NB4 (cell line): ENCODE results near the gene CHST11.

Source experiments
- POLR2A ChIP-seq: IDR thresholded peaks from 2 replicates; pipeline ENCODE4 v1.6.1; 2011; ENCODE audit warnings: mild to moderate bottlenecking; ENCODE audit not compliant: insufficient read length; ENCODE audit errors: extremely low read depth
- TF ChIP-seq, protein P1 (sequence below): IDR thresholded peaks from one replicate; pipeline ENCODE4 v1.5.1; 2012; ENCODE audit warnings: low read depth, low read length

DNA sequence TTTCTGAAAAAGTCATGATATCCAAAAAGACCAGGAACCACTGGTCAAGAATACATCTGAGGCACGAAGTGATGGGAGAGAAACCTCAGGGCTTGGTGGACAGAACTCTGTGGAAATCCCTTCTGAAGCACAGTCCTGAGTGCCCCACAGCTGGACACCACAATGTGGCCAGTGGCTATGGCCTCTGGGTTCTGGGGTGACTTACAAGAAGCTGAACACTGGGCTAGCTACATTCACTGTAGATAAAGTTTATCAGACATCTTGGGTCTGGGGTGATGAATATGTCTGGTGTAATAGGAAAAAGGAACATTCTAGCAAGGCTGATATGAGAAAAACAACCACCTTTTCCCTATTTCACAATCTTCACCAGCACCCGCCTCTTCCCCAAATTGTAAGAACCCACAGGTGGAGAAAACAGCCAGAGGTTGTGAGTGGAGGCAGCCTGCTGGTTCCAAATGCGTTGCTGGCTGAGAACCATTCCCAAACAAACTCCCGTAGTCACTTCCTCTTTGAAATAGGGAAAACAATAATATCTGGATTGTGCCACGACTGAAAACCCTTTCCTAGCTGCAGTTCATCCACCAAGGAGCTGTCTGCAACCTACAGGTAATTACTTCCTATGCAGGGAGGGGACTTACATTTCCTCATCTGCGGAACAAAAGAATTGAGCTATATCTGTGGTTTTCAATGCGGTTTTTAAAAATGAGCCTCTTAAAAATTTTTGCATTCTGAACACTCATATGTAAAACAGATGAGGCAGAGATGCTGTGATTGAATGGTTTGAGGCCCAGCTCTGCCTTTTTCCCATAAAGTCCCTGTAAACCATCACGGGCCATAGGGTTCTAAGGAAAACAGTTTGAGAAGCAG is 307.7 kb downstream of the CHST11 start:
- TF ChIP-seq, protein P1, sequence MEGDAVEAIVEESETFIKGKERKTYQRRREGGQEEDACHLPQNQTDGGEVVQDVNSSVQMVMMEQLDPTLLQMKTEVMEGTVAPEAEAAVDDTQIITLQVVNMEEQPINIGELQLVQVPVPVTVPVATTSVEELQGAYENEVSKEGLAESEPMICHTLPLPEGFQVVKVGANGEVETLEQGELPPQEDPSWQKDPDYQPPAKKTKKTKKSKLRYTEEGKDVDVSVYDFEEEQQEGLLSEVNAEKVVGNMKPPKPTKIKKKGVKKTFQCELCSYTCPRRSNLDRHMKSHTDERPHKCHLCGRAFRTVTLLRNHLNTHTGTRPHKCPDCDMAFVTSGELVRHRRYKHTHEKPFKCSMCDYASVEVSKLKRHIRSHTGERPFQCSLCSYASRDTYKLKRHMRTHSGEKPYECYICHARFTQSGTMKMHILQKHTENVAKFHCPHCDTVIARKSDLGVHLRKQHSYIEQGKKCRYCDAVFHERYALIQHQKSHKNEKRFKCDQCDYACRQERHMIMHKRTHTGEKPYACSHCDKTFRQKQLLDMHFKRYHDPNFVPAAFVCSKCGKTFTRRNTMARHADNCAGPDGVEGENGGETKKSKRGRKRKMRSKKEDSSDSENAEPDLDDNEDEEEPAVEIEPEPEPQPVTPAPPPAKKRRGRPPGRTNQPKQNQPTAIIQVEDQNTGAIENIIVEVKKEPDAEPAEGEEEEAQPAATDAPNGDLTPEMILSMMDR = no peak
- no peak for TF ChIP-seq POLR2A
